Neuronal stem cell (in vitro differentiated cells): ENCODE measurements around the gene PER2.

Experiments used
- DNase-seq: peaks from one replicate; pipeline ENCODE4 v3.0.0-alpha.2; 2013; ENCODE audit warnings: low spot score
- H2AFZ ChIP-seq: one replicate; pipeline ENCODE4 v1.6.1; 2013; ENCODE audit warnings: mild to moderate bottlenecking, low read length, inconsistent platforms
- H2AK5ac ChIP-seq: 2 replicates; pipeline ENCODE4 v1.6.1; 2013; ENCODE audit warnings: low read depth, mild to moderate bottlenecking, inconsistent platforms, low read length, moderate library complexity, mixed read lengths
- H2BK120ac ChIP-seq: 2 replicates; pipeline ENCODE4 v1.6.1; 2013; ENCODE audit warnings: low read depth, mild to moderate bottlenecking, inconsistent platforms, low read length, moderate library complexity, mixed read lengths
- H2BK12ac ChIP-seq: one replicate; pipeline ENCODE4 v1.6.1; 2013; ENCODE audit warnings: low read length, inconsistent platforms
- H2BK15ac ChIP-seq: 2 replicates; pipeline ENCODE4 v1.6.1; 2013; ENCODE audit warnings: mild to moderate bottlenecking, low read length, inconsistent platforms, mixed read lengths
- H2BK5ac ChIP-seq: one replicate; pipeline ENCODE4 v1.6.1; 2013; ENCODE audit warnings: inconsistent platforms, mild to moderate bottlenecking, low read length, moderate library complexity
- H3K14ac ChIP-seq: one replicate; pipeline ENCODE4 v1.6.1; 2013; ENCODE audit warnings: low read length, inconsistent platforms
- H3K18ac ChIP-seq: 2 replicates; pipeline ENCODE4 v1.6.1; 2013; ENCODE audit warnings: low read length, inconsistent platforms
- H3K23ac ChIP-seq: 2 replicates; pipeline ENCODE4 v1.6.1; 2013; ENCODE audit warnings: low read depth, mild to moderate bottlenecking, mixed read lengths, low read length, inconsistent platforms; ENCODE audit not compliant: poor library complexity
- H3K27ac ChIP-seq: replicated peaks from 3 replicates; pipeline ENCODE4 v1.5.1; 2013; ENCODE audit warnings: low read length, inconsistent platforms
- H3K27me3 ChIP-seq, 3 experiments: 2 replicates each; pipeline ENCODE4 v1.6.1; 2013; ENCODE audit warnings: low read length in 3 of 3, mild to moderate bottlenecking in 2 of 3, inconsistent platforms in 1 of 3, low read depth in 1 of 3, mixed read lengths in 1 of 3, moderate library complexity in 1 of 3; ENCODE audit not compliant: control insufficient read depth in 3 of 3, insufficient read depth in 3 of 3
- H3K36me3 ChIP-seq, 2 donors: replicated peaks in 1 of 2; 2 replicates each; pipeline ENCODE4 v1.6.1; 2013; ENCODE audit warnings: low read length in 2 of 2; ENCODE audit not compliant: control insufficient read depth in 2 of 2, insufficient read depth in 2 of 2
- H3K4ac ChIP-seq: 2 replicates; pipeline ENCODE4 v1.6.1; 2013; ENCODE audit warnings: inconsistent platforms, mild to moderate bottlenecking, low read length, moderate library complexity
- H3K4me1 ChIP-seq, 2 donors: 1 replicate in 1 of 2; 2 replicates in 1 of 2; pipeline ENCODE4 v1.6.1; 2013; ENCODE audit warnings: low read length in 2 of 2, low read depth in 1 of 2; ENCODE audit not compliant: control insufficient read depth in 2 of 2, insufficient read depth in 1 of 2
- H3K4me2 ChIP-seq: one replicate; pipeline ENCODE4 v1.6.1; 2013; ENCODE audit warnings: mild to moderate bottlenecking, low read length, inconsistent platforms; ENCODE audit not compliant: insufficient read depth, poor library complexity, severe bottlenecking
- H3K4me3 ChIP-seq, 2 donors: 2 replicates each; pipeline ENCODE4 v1.5.1; 2013; ENCODE audit warnings: low read length in 2 of 2, mild to moderate bottlenecking in 2 of 2, inconsistent platforms in 1 of 2, moderate library complexity in 1 of 2
- H3K79me1 ChIP-seq: one replicate; pipeline ENCODE4 v1.6.1; 2013; ENCODE audit warnings: low read depth, mild to moderate bottlenecking, inconsistent platforms, low read length, moderate library complexity
- H3K9ac ChIP-seq: one replicate; pipeline ENCODE4 v1.6.1; 2013; ENCODE audit warnings: mild to moderate bottlenecking, low read depth, low read length, inconsistent platforms; ENCODE audit not compliant: poor library complexity
- H3K9me3 ChIP-seq, 2 donors: replicated peaks in 1 of 2; 2 replicates each; pipeline versions ENCODE3 to v1.6.1; 2013; ENCODE audit warnings: low read length in 2 of 2, mild to moderate bottlenecking in 2 of 2, inconsistent platforms in 1 of 2, low read depth in 1 of 2, mixed read lengths in 1 of 2, moderate library complexity in 1 of 2; ENCODE audit not compliant: control insufficient read depth in 2 of 2, insufficient read depth in 1 of 2
- H4K8ac ChIP-seq: one replicate; pipeline ENCODE4 v1.6.1; 2013; ENCODE audit warnings: low read depth, mild to moderate bottlenecking, inconsistent platforms, low read length, moderate library complexity
- H4K91ac ChIP-seq: one replicate; pipeline ENCODE4 v1.6.1; 2013; ENCODE audit warnings: low read length, low read depth, mild to moderate bottlenecking, inconsistent platforms; ENCODE audit not compliant: poor library complexity
- WGBS, 2 donors: extraction: QIAGEN DNeasy Blood & Tissue Kit; methylation state at CpG; one replicate each; pipeline ENCODE4 v1.1.7; 2013; ENCODE audit warnings: missing lambda C conversion rate in 2 of 2, mixed read lengths in 1 of 2; ENCODE audit not compliant: insufficient read length in 2 of 2, insufficient replicate concordance in 1 of 2; ENCODE audit errors: extremely low coverage in 2 of 2; 5-methylcytosine and 5-hydroxymethylcytosine counted together

PER2 gene

GRCh38 chr2:238267884-238268680 is 20.3 kb downstream of the PER2 start:
- no peak overlapping the region for H3K27ac ChIP-seq

GRCh38 chr2:238267341-238267710 is 21.1 kb downstream of the PER2 start:
- peak overlapping the region; percentile 77 for H3K18ac ChIP-seq
- no peaks in the 10 kb centered on the region for H3K27me3 ChIP-seq
- no peak overlapping the region for H3K4me3 ChIP-seq
- H3K4ac ChIP-seq = no peak overlapping the region
- H4K91ac ChIP-seq = no peak overlapping the region
- H4K8ac ChIP-seq = no peak overlapping the region
- peaks cover 3 to 4% of the 10 kb centered on the region in 2 donors for H3K4me1 ChIP-seq
- no CpG with 5 or more reads among the region's 1 CpG for WGBS, 2 donors
- no peak overlapping the region for H2AFZ ChIP-seq
- H2BK120ac ChIP-seq = no peak overlapping the region
- H3K14ac ChIP-seq = no peak overlapping the region
- peaks cover 10 to 42% of the 10 kb centered on the region in 2 donors for H3K36me3 ChIP-seq
- H3K9ac ChIP-seq = no peak overlapping the region
- H2AK5ac ChIP-seq = no peak overlapping the region
- no peak for DNase-seq
- no peak overlapping the region for H3K27ac ChIP-seq
- no peak overlapping the region for H2BK15ac ChIP-seq
- H2BK5ac ChIP-seq = no peak overlapping the region
- H3K4me2 ChIP-seq = no peak overlapping the region
- no peaks in the 10 kb centered on the region for H3K9me3 ChIP-seq
- no peak overlapping the region for H2BK12ac ChIP-seq
- no peak overlapping the region for H3K23ac ChIP-seq
- no peaks in the 10 kb centered on the region for H3K79me1 ChIP-seq

More at GRCh38 chr2:238267884-238268680, 20.3 kb downstream of the PER2 start:
- no peak overlapping the region for H2AK5ac ChIP-seq
- H4K91ac ChIP-seq = no peak overlapping the region
- H3K4me3 ChIP-seq = no peak overlapping the region
- WGBS, 2 donors = no CpG with 5 or more reads among the region's 20 CpGs
- H3K4me1 ChIP-seq = peaks cover 3% of the 10 kb centered on the region in 2 donors
- H3K23ac ChIP-seq = no peak overlapping the region
- peak overlapping the region; percentile 12 for H3K14ac ChIP-seq
- peak overlapping the region; percentile 34 for H2BK12ac ChIP-seq
- no peak for DNase-seq
- no peak overlapping the region for H3K4ac ChIP-seq
- no peak overlapping the region for H2AFZ ChIP-seq
- H2BK120ac ChIP-seq = no peak overlapping the region
- peak overlapping the region; percentile 77 for H3K18ac ChIP-seq
- no peak overlapping the region for H4K8ac ChIP-seq
- no peaks in the 10 kb centered on the region for H3K27me3 ChIP-seq
- peak overlapping the region; percentile 39 for H3K9ac ChIP-seq
- H2BK5ac ChIP-seq = no peak overlapping the region
- no peaks in the 10 kb centered on the region for H3K9me3 ChIP-seq
- H3K79me1 ChIP-seq = no peaks in the 10 kb centered on the region
- peaks cover 13 to 46% of the 10 kb centered on the region in 2 donors for H3K36me3 ChIP-seq
- H3K4me2 ChIP-seq = no peak overlapping the region
- H2BK15ac ChIP-seq = no peak overlapping the region

GRCh38 chr2:238265605-238266004 is 22.8 kb downstream of the PER2 start:
- Histone ChIP-seq H3K4me1 (peaks cover 3 to 19% of the 10 kb centered on the region in 2 donors), H3K4me3 (no peak overlapping the region), H3K18ac (no peak overlapping the region), H3K27ac (no peak overlapping the region), H2BK5ac (no peak overlapping the region), H2AK5ac (no peak overlapping the region), H2AFZ (no peak overlapping the region), H4K91ac (no peak overlapping the region), H3K4me2 (no peak overlapping the region), H3K79me1 (no peaks in the 10 kb centered on the region), H3K9ac (no peak overlapping the region), H4K8ac (no peak overlapping the region), H3K4ac (no peak overlapping the region), H3K36me3 (peaks cover 8 to 39% of the 10 kb centered on the region in 2 donors), H2BK12ac (no peak overlapping the region), H3K14ac (no peak overlapping the region), H3K9me3 (no peaks in the 10 kb centered on the region), H3K27me3 (no peaks in the 10 kb centered on the region), H3K23ac (no peak overlapping the region), H2BK120ac (no peak overlapping the region), H2BK15ac (no peak overlapping the region)
- no peak for DNase-seq
- WGBS, 2 donors = no CpG with 5 or more reads among the region's 11 CpGs

GRCh38 chr2:238264072-238264460 is 24.3 kb downstream of the PER2 start:
- Histone ChIP-seq H2BK120ac (no peak overlapping the region), H3K4ac (no peak overlapping the region), H3K4me1 (peaks cover 3 to 21% of the 10 kb centered on the region in 2 donors), H2BK5ac (no peak overlapping the region), H3K79me1 (no peaks in the 10 kb centered on the region), H3K27me3 (no peaks in the 10 kb centered on the region), H4K91ac (no peak overlapping the region), H2AK5ac (no peak overlapping the region), H3K4me2 (no peak overlapping the region), H3K4me3 (no peak overlapping the region), H2BK12ac (no peak overlapping the region), H4K8ac (no peak overlapping the region), H3K23ac (no peak overlapping the region), H3K9me3 (no peaks in the 10 kb centered on the region), H3K18ac (no peak overlapping the region), H3K27ac (no peak overlapping the region), H2AFZ (no peak overlapping the region), H3K36me3 (peaks cover 9 to 39% of the 10 kb centered on the region in 2 donors), H3K14ac (no peak overlapping the region), H3K9ac (no peak overlapping the region), H2BK15ac (no peak overlapping the region)
- WGBS, 2 donors = no CpG with 5 or more reads among the region's 4 CpGs
- no peak for DNase-seq
